HepG2 (cell line): ENCODE measurements around the gene WDR93. TPM values are rescaled to one million over a fixed set of nuclear protein-coding genes. Genes with fewer than 3 reads are reported as not detected.

Experiments
- GABPA ChIP-seq, 2 experiments: IDR thresholded peaks; 2 replicates each; pipeline ENCODE4 v1.6.1; 2011 to 2016; ENCODE audit warnings: low read depth in 2 of 2, low read length in 1 of 2, missing biosample characterization in 1 of 2, missing genetic modification characterization in 1 of 2
- JUNB ChIP-seq: sonication (generic); formaldehyde crosslinking; IDR thresholded peaks from 2 replicates; pipeline ENCODE4 v1.8.0; 2022; ENCODE audit warnings: missing genetic modification reagents, mild to moderate bottlenecking, borderline replicate concordance
- SRY ChIP-seq: sonication (generic); formaldehyde crosslinking; IDR thresholded peaks from 2 replicates; pipeline ENCODE4 v1.8.0; 2022; ENCODE audit warnings: mild to moderate bottlenecking, missing genetic modification reagents
- ZKSCAN1 ChIP-seq: fragments of 150-350 bp; IDR thresholded peaks from 2 replicates; pipeline ENCODE4 v1.6.1; 2014; ENCODE audit warnings: low read length
- ZNF556 ChIP-seq: sonication (generic); formaldehyde crosslinking; IDR thresholded peaks from 2 replicates; pipeline ENCODE4 v1.4.0; 2020; ENCODE audit warnings: mild to moderate bottlenecking, missing genetic modification reagents, borderline replicate concordance
- ZNF607 ChIP-seq: sonication (generic); formaldehyde crosslinking; IDR thresholded peaks from 2 replicates; pipeline ENCODE4 v1.5.1; 2020; ENCODE audit warnings: missing genetic modification reagents, mild to moderate bottlenecking, borderline replicate concordance
- ZNF652 ChIP-seq: IDR thresholded peaks from 2 replicates; pipeline ENCODE4 v1.6.1; 2016; ENCODE audit warnings: low read depth, borderline replicate concordance
- ZNF749 ChIP-seq: sonication (generic); formaldehyde crosslinking; IDR thresholded peaks from 2 replicates; pipeline ENCODE4 v1.8.0; 2022; ENCODE audit warnings: mild to moderate bottlenecking, missing genetic modification reagents, moderate library complexity, borderline replicate concordance
- polyA plus RNA-seq, 8 experiments: library from polyadenylated mRNA; depleted of rRNA in 3 of 8; stranded (reverse) in 7 of 8; unstranded in 1 of 8; fragments of >200 nt; fragmentation: Illumina TruSeq in 4 of 8; extraction: Trizol in 4 of 8; gene quantifications; 2 replicates each; pipeline versions ENCODE4 v1.2.1 to v1.2.3, GENCODE V29; 2011 to 2016; ENCODE audit warnings: low read depth in 4 of 8, missing spikeins in 1 of 8, mixed read lengths in 1 of 8; ENCODE audit not compliant: insufficient read depth in 1 of 8
- total RNA-seq, 5 experiments: library from RNA; depleted of rRNA; stranded (reverse); fragments of >200 nt; fragmentation: Illumina TruSeq; extraction: Trizol; gene quantifications; 2 replicates each; pipeline ENCODE4 v1.2.3, GENCODE V29; 2016; ENCODE audit warnings: low read depth in 1 of 5
- TF ChIP-seq, protein P1 (sequence below): sonication (generic); formaldehyde crosslinking; IDR thresholded peaks from 2 replicates; pipeline ENCODE4 v1.4.0; 2020; ENCODE audit warnings: missing genetic modification reagents, borderline replicate concordance
- TF ChIP-seq, protein P2 (sequence below): IDR thresholded peaks from 2 replicates; pipeline ENCODE4 v1.6.1; 2018; ENCODE audit warnings: missing genetic modification reagents, mild to moderate bottlenecking, missing compliant biosample characterization
- TF ChIP-seq, protein P3 (sequence below): sonication (generic); formaldehyde crosslinking; IDR thresholded peaks from 2 replicates; pipeline ENCODE4 v1.4.0; 2020; ENCODE audit warnings: missing genetic modification reagents
- TF ChIP-seq, protein P4 (sequence below): sonication (generic); formaldehyde crosslinking; IDR thresholded peaks from 2 replicates; pipeline ENCODE4 v1.4.0; 2020; ENCODE audit warnings: missing genetic modification reagents, borderline replicate concordance

WDR93 gene
- total and polyA plus RNA-seq, 2 of the 13 experiments (the other 11 are each of a cell fraction or from before 2014, with no cell fraction given): 0.07 TPM; not detected in 1

DNA sequence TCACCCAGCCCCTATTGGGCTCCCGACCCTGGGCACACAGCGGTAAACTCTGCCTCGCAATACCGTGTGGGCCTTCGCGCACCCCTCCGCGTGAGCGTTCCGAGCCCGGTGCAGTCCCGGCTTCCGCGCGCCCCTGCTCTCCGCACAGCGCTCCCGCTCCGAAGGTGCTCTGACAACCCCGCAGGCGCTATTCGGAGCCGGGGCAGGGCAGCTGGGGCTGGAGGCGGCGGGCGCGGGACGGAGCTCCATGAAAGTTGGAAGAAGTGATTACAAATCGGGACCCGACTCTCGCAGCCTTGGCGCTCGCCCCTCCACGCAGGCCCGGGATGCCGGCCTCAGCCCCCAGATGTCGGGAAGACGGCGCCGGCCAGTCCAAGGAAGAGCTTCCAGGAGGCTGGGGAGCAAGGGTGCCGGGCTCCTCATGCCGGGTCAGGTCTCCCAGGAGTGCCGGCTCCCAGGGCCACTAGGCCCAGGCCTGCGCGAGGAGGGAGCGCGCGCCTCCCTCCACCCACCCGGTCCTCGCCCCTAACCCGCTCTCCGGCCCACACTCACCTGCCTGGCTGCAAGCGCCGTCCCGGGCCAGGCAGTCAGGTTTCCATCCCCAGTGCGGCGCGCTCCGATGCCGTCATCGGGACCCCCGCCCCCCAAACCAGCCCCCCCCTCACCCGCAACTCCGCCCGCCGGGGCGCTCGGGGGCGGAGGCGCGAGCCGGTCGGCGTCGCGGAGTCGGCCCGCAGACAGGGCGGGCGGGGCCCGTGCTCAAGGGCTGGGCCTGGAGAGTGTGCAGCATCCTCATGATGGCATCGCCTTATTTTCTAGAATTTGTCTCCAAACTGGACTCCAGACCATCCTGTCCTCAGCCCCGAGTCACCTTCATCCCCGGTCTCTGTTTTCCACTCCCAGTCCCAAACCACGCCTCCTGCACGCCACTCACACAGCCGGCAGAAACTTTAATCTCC lies 35.5 kb upstream of the WDR93 start, which contains the start of gene KIF7 (continued):
- TF ChIP-seq GABPA (IDR thresholded peaks at IDR 0.05; ENCODE audit: low read depth, low read length) (no peak), GABPA (CRISPR knock-in tag; IDR thresholded peaks at IDR 0.05; ENCODE audit: low read depth) (no peak), ZKSCAN1 (no peak), JUNB (no peak), SRY (CRISPR knock-in tag) (no peak), ZNF607 (CRISPR knock-in tag) (no peak; the same call in 1 of the 2 replicates), ZNF749 (CRISPR knock-in tag) (no peak), ZNF556 (no peak), ZNF652 (CRISPR knock-in tag) (no peak)
- TF ChIP-seq, protein P1, sequence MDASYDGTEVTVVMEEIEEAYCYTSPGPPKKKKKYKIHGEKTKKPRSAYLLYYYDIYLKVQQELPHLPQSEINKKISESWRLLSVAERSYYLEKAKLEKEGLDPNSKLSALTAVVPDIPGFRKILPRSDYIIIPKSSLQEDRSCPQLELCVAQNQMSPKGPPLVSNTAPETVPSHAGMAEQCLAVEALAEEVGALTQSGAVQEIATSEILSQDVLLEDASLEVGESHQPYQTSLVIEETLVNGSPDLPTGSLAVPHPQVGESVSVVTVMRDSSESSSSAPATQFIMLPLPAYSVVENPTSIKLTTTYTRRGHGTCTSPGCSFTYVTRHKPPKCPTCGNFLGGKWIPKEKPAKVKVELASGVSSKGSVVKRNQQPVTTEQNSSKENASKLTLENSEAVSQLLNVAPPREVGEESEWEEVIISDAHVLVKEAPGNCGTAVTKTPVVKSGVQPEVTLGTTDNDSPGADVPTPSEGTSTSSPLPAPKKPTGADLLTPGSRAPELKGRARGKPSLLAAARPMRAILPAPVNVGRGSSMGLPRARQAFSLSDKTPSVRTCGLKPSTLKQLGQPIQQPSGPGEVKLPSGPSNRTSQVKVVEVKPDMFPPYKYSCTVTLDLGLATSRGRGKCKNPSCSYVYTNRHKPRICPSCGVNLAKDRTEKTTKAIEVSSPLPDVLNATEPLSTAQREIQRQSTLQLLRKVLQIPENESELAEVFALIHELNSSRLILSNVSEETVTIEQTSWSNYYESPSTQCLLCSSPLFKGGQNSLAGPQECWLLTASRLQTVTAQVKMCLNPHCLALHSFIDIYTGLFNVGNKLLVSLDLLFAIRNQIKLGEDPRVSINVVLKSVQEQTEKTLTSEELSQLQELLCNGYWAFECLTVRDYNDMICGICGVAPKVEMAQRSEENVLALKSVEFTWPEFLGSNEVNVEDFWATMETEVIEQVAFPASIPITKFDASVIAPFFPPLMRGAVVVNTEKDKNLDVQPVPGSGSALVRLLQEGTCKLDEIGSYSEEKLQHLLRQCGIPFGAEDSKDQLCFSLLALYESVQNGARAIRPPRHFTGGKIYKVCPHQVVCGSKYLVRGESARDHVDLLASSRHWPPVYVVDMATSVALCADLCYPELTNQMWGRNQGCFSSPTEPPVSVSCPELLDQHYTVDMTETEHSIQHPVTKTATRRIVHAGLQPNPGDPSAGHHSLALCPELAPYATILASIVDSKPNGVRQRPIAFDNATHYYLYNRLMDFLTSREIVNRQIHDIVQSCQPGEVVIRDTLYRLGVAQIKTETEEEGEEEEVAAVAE (CRISPR knock-in tag): no peak
- TF ChIP-seq, protein P2, sequence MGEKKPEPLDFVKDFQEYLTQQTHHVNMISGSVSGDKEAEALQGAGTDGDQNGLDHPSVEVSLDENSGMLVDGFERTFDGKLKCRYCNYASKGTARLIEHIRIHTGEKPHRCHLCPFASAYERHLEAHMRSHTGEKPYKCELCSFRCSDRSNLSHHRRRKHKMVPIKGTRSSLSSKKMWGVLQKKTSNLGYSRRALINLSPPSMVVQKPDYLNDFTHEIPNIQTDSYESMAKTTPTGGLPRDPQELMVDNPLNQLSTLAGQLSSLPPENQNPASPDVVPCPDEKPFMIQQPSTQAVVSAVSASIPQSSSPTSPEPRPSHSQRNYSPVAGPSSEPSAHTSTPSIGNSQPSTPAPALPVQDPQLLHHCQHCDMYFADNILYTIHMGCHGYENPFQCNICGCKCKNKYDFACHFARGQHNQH (CRISPR knock-in tag): 0 out of 2 replicates have a peak, but pooled peaks have one; percentile 9
- TF ChIP-seq, protein P3, sequence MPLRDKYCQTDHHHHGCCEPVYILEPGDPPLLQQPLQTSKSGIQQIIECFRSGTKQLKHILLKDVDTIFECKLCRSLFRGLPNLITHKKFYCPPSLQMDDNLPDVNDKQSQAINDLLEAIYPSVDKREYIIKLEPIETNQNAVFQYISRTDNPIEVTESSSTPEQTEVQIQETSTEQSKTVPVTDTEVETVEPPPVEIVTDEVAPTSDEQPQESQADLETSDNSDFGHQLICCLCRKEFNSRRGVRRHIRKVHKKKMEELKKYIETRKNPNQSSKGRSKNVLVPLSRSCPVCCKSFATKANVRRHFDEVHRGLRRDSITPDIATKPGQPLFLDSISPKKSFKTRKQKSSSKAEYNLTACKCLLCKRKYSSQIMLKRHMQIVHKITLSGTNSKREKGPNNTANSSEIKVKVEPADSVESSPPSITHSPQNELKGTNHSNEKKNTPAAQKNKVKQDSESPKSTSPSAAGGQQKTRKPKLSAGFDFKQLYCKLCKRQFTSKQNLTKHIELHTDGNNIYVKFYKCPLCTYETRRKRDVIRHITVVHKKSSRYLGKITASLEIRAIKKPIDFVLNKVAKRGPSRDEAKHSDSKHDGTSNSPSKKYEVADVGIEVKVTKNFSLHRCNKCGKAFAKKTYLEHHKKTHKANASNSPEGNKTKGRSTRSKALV (CRISPR knock-in tag): peak; percentile 96
- TF ChIP-seq, protein P4, sequence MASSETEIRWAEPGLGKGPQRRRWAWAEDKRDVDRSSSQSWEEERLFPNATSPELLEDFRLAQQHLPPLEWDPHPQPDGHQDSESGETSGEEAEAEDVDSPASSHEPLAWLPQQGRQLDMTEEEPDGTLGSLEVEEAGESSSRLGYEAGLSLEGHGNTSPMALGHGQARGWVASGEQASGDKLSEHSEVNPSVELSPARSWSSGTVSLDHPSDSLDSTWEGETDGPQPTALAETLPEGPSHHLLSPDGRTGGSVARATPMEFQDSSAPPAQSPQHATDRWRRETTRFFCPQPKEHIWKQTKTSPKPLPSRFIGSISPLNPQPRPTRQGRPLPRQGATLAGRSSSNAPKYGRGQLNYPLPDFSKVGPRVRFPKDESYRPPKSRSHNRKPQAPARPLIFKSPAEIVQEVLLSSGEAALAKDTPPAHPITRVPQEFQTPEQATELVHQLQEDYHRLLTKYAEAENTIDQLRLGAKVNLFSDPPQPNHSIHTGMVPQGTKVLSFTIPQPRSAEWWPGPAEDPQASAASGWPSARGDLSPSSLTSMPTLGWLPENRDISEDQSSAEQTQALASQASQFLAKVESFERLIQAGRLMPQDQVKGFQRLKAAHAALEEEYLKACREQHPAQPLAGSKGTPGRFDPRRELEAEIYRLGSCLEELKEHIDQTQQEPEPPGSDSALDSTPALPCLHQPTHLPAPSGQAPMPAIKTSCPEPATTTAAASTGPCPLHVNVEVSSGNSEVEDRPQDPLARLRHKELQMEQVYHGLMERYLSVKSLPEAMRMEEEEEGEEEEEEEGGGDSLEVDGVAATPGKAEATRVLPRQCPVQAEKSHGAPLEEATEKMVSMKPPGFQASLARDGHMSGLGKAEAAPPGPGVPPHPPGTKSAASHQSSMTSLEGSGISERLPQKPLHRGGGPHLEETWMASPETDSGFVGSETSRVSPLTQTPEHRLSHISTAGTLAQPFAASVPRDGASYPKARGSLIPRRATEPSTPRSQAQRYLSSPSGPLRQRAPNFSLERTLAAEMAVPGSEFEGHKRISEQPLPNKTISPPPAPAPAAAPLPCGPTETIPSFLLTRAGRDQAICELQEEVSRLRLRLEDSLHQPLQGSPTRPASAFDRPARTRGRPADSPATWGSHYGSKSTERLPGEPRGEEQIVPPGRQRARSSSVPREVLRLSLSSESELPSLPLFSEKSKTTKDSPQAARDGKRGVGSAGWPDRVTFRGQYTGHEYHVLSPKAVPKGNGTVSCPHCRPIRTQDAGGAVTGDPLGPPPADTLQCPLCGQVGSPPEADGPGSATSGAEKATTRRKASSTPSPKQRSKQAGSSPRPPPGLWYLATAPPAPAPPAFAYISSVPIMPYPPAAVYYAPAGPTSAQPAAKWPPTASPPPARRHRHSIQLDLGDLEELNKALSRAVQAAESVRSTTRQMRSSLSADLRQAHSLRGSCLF (CRISPR knock-in tag): no peak
